ENCODE data around the gene THSD8. TPM values are rescaled to one million over a fixed set of nuclear protein-coding genes. Genes with fewer than 3 reads are reported as not detected.
A peak's percentile ranks its signal among the peaks of the same experiment; 100 is the strongest.

Gene THSD8
- total and polyA plus RNA-seq, 7 experiments from 2014 or later, result 0.80 to 18.9 (median 2.1) TPM; not detected in 3

GRCh38 chr19:12778017-12778904 lies 23.6 kb upstream of the THSD8 start:
- peak in 6 of 9 donors; percentile 31 to 57 (median 43) for DNase-seq
- H3K27ac ChIP-seq (ENCODE audit: low read depth, low read length), result peak overlapping the region; percentile 94
- Mint-ChIP-seq H3K9me3 (peaks cover 0 to 8% (median 0%) of the 10 kb centered on the region in 11 donors), H3K4me3 (peak overlapping the region; percentile 82 to 95 (median 87)), H3K4me1 (peaks cover 20 to 45% (median 39%) of the 10 kb centered on the region in 7 donors), H3K27me3 (no peaks in the 10 kb centered on the region), H3K27ac (peak overlapping the region; percentile 81 to 98 (median 94)), H3K36me3 (no peaks in the 10 kb centered on the region)
- H3K9me3 ChIP-seq (ENCODE audit: control insufficient read depth in 2 of 3, low read length in 3 of 3), result no peaks in the 10 kb centered on the region
- ChIA-PET POLR2A (interaction anchor here (0.6 to 12.9 kb wide), 13 partner anchors 7 to 103 kb away, joined by 3 to 621 read pairs (median 5); partner anchors contain the start of genes DHPS, DNASE2, GET3 and JUNB), CTCF (interaction anchor here (0.6 to 5.4 kb wide), 7 partner anchors 10 to 105 kb away, joined by 3 to 169 read pairs (median 10); partner anchors contain the start of genes JUNB, PRDX2 and THSD8)
- H3K4me1 ChIP-seq (ENCODE audit: control insufficient read depth in 2 of 2, insufficient read depth in 2 of 2, low read length in 2 of 2), result peaks cover 18 to 34% of the 10 kb centered on the region in 2 donors
- peak overlapping the region; percentile 76 for H3K4me3 ChIP-seq (ENCODE audit: low read length)
- no peaks in the 10 kb centered on the region for H3K36me3 ChIP-seq (ENCODE audit: control insufficient read depth in 2 of 3, insufficient read depth in 3 of 3, low read length in 3 of 3)
- no peak for ATAC-seq
- no peaks in the 10 kb centered on the region for H3K27me3 ChIP-seq (ENCODE audit: control insufficient read depth in 2 of 2, insufficient read depth in 2 of 2, low read length in 2 of 2)
- intact Hi-C loops (cut with micrococcal nuclease), result no loop called here

DNA sequence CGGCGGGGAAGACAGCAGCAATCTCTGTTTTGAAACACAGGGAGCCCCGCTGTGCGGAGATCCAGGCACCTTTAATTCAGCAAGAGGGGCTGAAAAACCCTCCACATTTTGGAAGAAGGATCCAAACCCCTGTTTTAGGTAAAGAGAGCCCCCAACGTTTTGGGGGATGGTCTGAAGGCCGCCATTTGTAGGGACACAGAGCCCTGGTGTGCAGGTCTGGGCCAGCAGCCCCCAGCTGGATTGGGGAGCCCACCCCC lies 23.0 kb upstream of the THSD8 start:
- no peaks in the 10 kb centered on the region for H3K27me3 ChIP-seq (ENCODE audit: control insufficient read depth in 2 of 2, insufficient read depth in 2 of 2, low read length in 2 of 2)
- DNase-seq (no peak), ATAC-seq (no peak)
- Mint-ChIP-seq H3K27me3 (no peaks in the 10 kb centered on the region), H3K4me1 (peaks cover 20 to 45% (median 37%) of the 10 kb centered on the region in 7 donors), H3K4me3 (peak overlapping the region; percentile 82 to 95 (median 87)), H3K27ac (peak overlapping the region; percentile 81 to 98 (median 94)), H3K9me3 (peaks cover 0 to 8% (median 0%) of the 10 kb centered on the region in 11 donors), H3K36me3 (no peaks in the 10 kb centered on the region)
- POLR2A ChIA-PET, result interaction anchor here (0.6 to 12.9 kb wide), 6 partner anchors 10 to 98 kb away, joined by 3 to 621 read pairs (median 16); partner anchors contain the start of genes DHPS, JUNB, PRDX2 and THSD8
- intact Hi-C loops (cut with micrococcal nuclease), result no loop called here
- H3K9me3 ChIP-seq (ENCODE audit: control insufficient read depth in 2 of 3, low read length in 3 of 3), result no peaks in the 10 kb centered on the region
- H3K4me1 ChIP-seq (ENCODE audit: control insufficient read depth in 2 of 2, insufficient read depth in 2 of 2, low read length in 2 of 2), result peaks cover 22 to 40% of the 10 kb centered on the region in 2 donors
- H3K4me3 ChIP-seq (ENCODE audit: low read length), result no peak overlapping the region
- H3K36me3 ChIP-seq (ENCODE audit: control insufficient read depth in 2 of 3, insufficient read depth in 3 of 3, low read length in 3 of 3), result no peaks in the 10 kb centered on the region
- CTCF ChIA-PET, result interaction anchor here (2.4 to 5.4 kb wide), 4 partner anchors 10 to 20 kb away, joined by 10 to 169 read pairs (median 46); partner anchors contain the start of genes JUNB, PRDX2 and THSD8
- H3K27ac ChIP-seq (ENCODE audit: low read depth, low read length), result peak overlapping the region; percentile 94

DNA sequence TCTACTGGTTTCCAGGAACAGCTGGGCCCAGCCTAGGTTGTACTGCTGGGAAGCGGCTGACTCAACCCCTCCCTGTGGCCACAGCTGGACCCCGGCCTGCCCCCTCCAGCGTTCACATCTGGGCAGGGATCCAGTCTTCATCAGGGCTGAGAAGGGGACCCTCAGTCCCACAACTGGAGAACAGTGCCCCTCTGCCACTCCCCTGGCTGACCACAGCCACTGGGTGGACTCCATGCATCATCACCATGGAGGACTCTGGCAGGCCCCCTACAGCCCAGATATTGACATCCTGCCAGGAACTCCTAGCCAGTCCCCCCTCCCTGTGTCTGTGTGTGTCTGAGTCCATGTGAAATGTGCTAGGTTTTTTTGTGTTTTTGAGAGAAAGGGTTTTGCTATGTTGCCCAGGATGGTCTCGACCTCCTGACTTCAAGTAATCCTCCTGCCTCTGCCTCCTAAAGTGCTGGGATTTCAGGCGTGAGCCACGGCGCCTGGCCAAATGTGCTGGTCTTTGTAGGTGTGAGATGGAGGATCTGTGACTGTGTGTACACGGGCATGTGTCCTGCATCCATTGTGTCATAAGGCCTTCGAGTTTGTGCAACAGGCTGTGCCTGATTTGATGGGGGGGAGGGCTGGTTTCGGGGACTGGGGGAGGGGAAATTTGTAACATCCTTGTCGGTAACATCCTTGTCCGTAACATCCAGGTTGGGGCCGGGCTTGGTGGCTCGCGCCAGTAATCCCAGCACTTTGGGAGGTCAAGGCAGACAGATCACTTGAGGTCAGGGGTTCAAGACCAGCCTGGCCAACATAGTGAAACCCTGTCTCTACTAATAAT lies 22.5 kb upstream of the THSD8 start:
- Histone ChIP-seq H3K9me3 (ENCODE audit: control insufficient read depth in 2 of 3, low read length in 3 of 3) (no peaks in the 10 kb centered on the region), H3K27me3 (ENCODE audit: control insufficient read depth in 2 of 2, insufficient read depth in 2 of 2, low read length in 2 of 2) (no peaks in the 10 kb centered on the region), H3K36me3 (ENCODE audit: control insufficient read depth in 2 of 3, insufficient read depth in 3 of 3, low read length in 3 of 3) (no peaks in the 10 kb centered on the region), H3K27ac (ENCODE audit: low read depth, low read length) (peak overlapping the region; percentile 94), H3K4me1 (ENCODE audit: control insufficient read depth in 2 of 2, insufficient read depth in 2 of 2, low read length in 2 of 2) (peaks cover 22 to 44% of the 10 kb centered on the region in 2 donors), H3K4me3 (ENCODE audit: low read length) (no peak overlapping the region)
- Mint-ChIP-seq H3K4me1 (peaks cover 19 to 45% (median 37%) of the 10 kb centered on the region in 7 donors), H3K27me3 (no peaks in the 10 kb centered on the region), H3K9me3 (peaks cover 0 to 8% (median 0%) of the 10 kb centered on the region in 11 donors), H3K27ac (peak overlapping the region; percentile 43 to 98 (median 91)), H3K36me3 (no peaks in the 10 kb centered on the region), H3K4me3 (peak overlapping the region; percentile 19 to 95 (median 60))
- no peak for DNase-seq
- CTCF ChIA-PET, result interaction anchor here (2.4 to 5.4 kb wide), 4 partner anchors 9 to 19 kb away, joined by 10 to 169 read pairs (median 46); partner anchors contain the start of genes JUNB, PRDX2 and THSD8
- ATAC-seq, result no peak
- intact Hi-C loops (cut with micrococcal nuclease), result no loop called here
- POLR2A ChIA-PET, result interaction anchor here (0.8 to 12.9 kb wide), 6 partner anchors 9 to 98 kb away, joined by 3 to 621 read pairs (median 16); partner anchors contain the start of genes DHPS, JUNB, PRDX2 and THSD8

- ChIA-PET POLR2A (interaction anchor here (0.6 to 12.9 kb wide), 12 partner anchors 12 to 488 kb away, joined by 3 to 621 read pairs (median 3); partner anchors contain the start of genes DHPS, JUNB, RNASEH2A and THSD8), CTCF (interaction anchor here (0.7 to 2.3 kb wide), 3 partner anchors 10 to 108 kb away, joined by 3 to 24 read pairs (median 17); partner anchors contain the start of gene JUNB)
- H3K4me1 Mint-ChIP-seq, result peaks cover 14 to 45% (median 35%) of the 10 kb centered on the region in 7 donors
- intact Hi-C loops (cut with micrococcal nuclease), result loop anchor here (1.0 to 5.0 kb wide), 4 partner anchors 8 to 1585 kb away; partner anchors contain the start of gene JUNB (in 1 of the 2)
- peak overlapping the region in 4 of 9 donors; percentile 88 to 99 (median 93) for H3K27ac Mint-ChIP-seq
- Histone ChIP-seq H3K27ac (ENCODE audit: low read depth, low read length) (peak overlapping the region; percentile 98), H3K4me3 (ENCODE audit: low read length) (peak overlapping the region; percentile 45), H3K36me3 (ENCODE audit: control insufficient read depth in 2 of 3, insufficient read depth in 3 of 3, low read length in 3 of 3) (no peaks in the 10 kb centered on the region), H3K27me3 (ENCODE audit: control insufficient read depth in 2 of 2, insufficient read depth in 2 of 2, low read length in 2 of 2) (no peaks in the 10 kb centered on the region), H3K4me1 (ENCODE audit: control insufficient read depth in 2 of 2, insufficient read depth in 2 of 2, low read length in 2 of 2) (peaks cover 33 to 61% of the 10 kb centered on the region in 2 donors), H3K9me3 (ENCODE audit: control insufficient read depth in 2 of 3, low read length in 3 of 3) (no peaks in the 10 kb centered on the region)
- DNase-seq (peak in 1 of 9 donors; percentile 98), ATAC-seq (no peak)
- no peaks in the 10 kb centered on the region for H3K27me3 Mint-ChIP-seq
- H3K36me3 Mint-ChIP-seq, result no peaks in the 10 kb centered on the region
- peaks cover 0 to 6% (median 0%) of the 10 kb centered on the region in 11 donors for H3K9me3 Mint-ChIP-seq
- H3K4me3 Mint-ChIP-seq, result peak overlapping the region; percentile 76 to 96 (median 86)
Observed at GRCh38 chr19:12782174-12782423, 19.8 kb upstream of the THSD8 start.

DNA sequence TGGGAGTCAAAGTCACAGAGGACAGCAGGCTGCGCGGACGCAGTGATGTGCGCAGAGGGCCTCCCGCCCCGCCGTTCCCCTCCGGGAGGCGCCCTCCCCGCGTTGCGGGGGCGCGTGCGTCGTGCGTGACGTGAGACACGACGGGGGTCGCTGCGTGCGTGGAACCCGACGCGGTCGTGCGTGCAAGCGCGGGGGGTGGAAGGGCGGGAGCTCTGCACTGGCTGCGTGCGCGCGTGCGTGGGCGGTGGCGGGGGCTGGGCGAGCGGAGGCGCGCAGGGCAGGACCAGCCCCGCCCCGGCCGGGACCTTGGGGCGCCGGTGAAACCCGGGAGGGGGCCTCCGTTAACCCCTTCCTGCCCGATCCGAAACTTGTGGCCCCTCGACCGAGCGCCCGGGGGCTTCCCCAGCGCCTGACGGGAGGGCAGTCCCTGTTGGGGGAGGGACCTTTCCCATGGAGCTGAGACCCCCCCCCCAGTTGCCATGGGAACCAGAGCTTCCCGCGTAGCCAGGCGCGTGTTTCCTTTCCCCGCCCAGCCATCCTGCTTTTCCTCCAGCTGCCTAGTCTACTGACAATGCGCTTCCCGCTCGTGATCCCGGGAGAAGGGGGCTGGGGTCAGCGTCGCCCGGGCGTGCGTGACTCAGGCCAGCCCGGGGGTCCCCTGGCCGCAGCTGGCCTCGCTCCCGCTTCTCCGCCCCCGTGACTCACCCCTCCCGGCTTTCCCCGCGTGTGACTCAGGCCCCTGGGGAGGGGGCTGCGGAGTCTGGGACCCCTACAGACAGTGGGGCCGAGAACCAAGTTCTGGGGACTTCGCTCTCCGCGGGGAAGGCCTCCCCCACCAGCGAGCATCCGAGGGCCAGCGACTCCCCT lies 19.2 kb upstream of the THSD8 start:
- CTCF ChIA-PET, result interaction anchor here (0.5 to 2.3 kb wide), 5 partner anchors 9 to 1656 kb away, joined by 3 to 24 read pairs (median 4); partner anchors contain the start of gene JUNB
- Mint-ChIP-seq H3K27me3 (no peaks in the 10 kb centered on the region), H3K4me3 (peak overlapping the region; percentile 76 to 96 (median 86)), H3K4me1 (peaks cover 14 to 40% (median 31%) of the 10 kb centered on the region in 7 donors), H3K36me3 (no peaks in the 10 kb centered on the region), H3K27ac (peak overlapping the region in 4 of 9 donors; percentile 88 to 99 (median 93)), H3K9me3 (peaks cover 0 to 6% (median 0%) of the 10 kb centered on the region in 11 donors)
- no peaks in the 10 kb centered on the region for H3K27me3 ChIP-seq (ENCODE audit: control insufficient read depth in 2 of 2, insufficient read depth in 2 of 2, low read length in 2 of 2)
- H3K27ac ChIP-seq (ENCODE audit: low read depth, low read length), result peak overlapping the region; percentile 98
- intact Hi-C loops (cut with micrococcal nuclease), result loop anchor here (1.0 to 5.0 kb wide), 4 partner anchors 8 to 1585 kb away; partner anchors contain the start of gene JUNB (in 1 of the 2)
- DNase-seq, result peak in 8 of 9 donors; percentile 93 to 99 (median 98)
- peaks cover 33 to 57% of the 10 kb centered on the region in 2 donors for H3K4me1 ChIP-seq (ENCODE audit: control insufficient read depth in 2 of 2, insufficient read depth in 2 of 2, low read length in 2 of 2)
- peak; percentile 81 for ATAC-seq
- no peaks in the 10 kb centered on the region for H3K9me3 ChIP-seq (ENCODE audit: control insufficient read depth in 2 of 3, low read length in 3 of 3)
- POLR2A ChIA-PET, result interaction anchor here (0.6 to 12.9 kb wide), 14 partner anchors 12 to 488 kb away, joined by 3 to 621 read pairs (median 3); partner anchors contain the start of genes DHPS, JUNB, RNASEH2A and THSD8
- no peaks in the 10 kb centered on the region for H3K36me3 ChIP-seq (ENCODE audit: control insufficient read depth in 2 of 3, insufficient read depth in 3 of 3, low read length in 3 of 3)
- H3K4me3 ChIP-seq (ENCODE audit: low read length), result peak overlapping the region; percentile 58

Measured in naive thymus-derived CD4-positive, alpha-beta T cell (primary cell).